Upper lobe of right lung (tissue), 1 donor: ENCODE measurements around the gene SLC39A11. TPM values are rescaled to one million over a fixed set of nuclear protein-coding genes. Genes with fewer than 3 reads are reported as not detected.

ENCODE experiments used
- ATAC-seq: fragments of 200-7000 bp; cut with Tn5 transposase; one replicate; pipeline ENCODE4 v1.9.1; 2020; ENCODE audit warnings: mild to moderate bottlenecking, moderate library complexity
- DNase-seq: peaks from one replicate; pipeline ENCODE4 v3.0.0-alpha.2; 2020
- H3K27ac ChIP-seq: fragments of 200-600 bp; one replicate; pipeline ENCODE4 v1.8.0; 2022
- H3K27me3 ChIP-seq: fragments of 200-600 bp; one replicate; pipeline ENCODE4 v1.8.0; 2022; ENCODE audit warnings: mild to moderate bottlenecking
- H3K36me3 ChIP-seq: fragments of 200-600 bp; one replicate; pipeline ENCODE4 v1.8.0; 2022
- H3K4me1 ChIP-seq: fragments of 200-600 bp; one replicate; pipeline ENCODE4 v1.8.0; 2022
- H3K4me3 ChIP-seq: fragments of 200-600 bp; one replicate; pipeline ENCODE4 v1.8.0; 2022; ENCODE audit warnings: mild to moderate bottlenecking
- H3K9me3 ChIP-seq: fragments of 200-600 bp; one replicate; pipeline ENCODE4 v1.8.0; 2022
- intact Hi-C: fragments of 100-400 bp; cut with DNase I; formaldehyde crosslinking; loops from one replicate; pipeline ENCODE4 v1.11.0; 2022
- total RNA-seq: library from RNA; stranded (reverse); fragmentation: NEBNext Ultra II Directional; extraction: Animal tissue kit (Norgen Biotek cat#: 25700); gene quantifications from one replicate; pipeline ENCODE4 v1.2.1, GENCODE V29; 2021
- TF ChIP-seq, protein P1 (sequence below): fragments of 200-600 bp; IDR thresholded peaks from one replicate; pipeline ENCODE4 v1.8.0; 2022; ENCODE audit warnings: antibody characterized with exemption
- donor health status: DM: no; HTN: yes; CAD: no; lungs with severe emphysema.

Gene SLC39A11
- total RNA-seq, 1 donor from 2014 or later: 33.7 TPM

DNA sequence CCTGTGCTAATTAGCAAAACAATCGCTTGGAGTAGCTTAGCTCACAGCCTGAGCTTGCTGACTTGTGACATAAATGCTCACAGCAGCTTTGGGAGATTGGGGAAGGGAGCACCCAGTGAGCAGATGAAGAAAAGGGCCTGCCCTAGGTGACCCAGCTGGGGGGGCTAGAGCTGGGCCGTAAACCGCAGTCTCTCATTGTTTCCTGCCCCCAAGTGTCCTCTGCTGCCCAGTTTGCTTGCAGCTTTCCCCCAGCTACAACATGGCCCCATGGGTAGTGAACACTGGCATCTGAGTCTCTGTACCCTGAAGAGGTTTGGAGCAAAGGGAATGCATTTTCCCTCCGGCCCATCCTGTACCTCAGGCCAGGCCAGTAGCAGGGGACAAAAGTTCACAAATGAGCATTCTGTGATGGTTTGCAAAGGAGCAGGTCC lies 349.4 kb downstream of the SLC39A11 start:
- no peak for DNase-seq
- Histone ChIP-seq H3K27me3 (no peaks in the 10 kb centered on the region), H3K4me3 (no peak overlapping the region), H3K27ac (no peak overlapping the region), H3K4me1 (no peaks in the 10 kb centered on the region), H3K36me3 (no peaks in the 10 kb centered on the region), H3K9me3 (no peaks in the 10 kb centered on the region)
- intact Hi-C loops: no loop called here
- TF ChIP-seq, protein P1, sequence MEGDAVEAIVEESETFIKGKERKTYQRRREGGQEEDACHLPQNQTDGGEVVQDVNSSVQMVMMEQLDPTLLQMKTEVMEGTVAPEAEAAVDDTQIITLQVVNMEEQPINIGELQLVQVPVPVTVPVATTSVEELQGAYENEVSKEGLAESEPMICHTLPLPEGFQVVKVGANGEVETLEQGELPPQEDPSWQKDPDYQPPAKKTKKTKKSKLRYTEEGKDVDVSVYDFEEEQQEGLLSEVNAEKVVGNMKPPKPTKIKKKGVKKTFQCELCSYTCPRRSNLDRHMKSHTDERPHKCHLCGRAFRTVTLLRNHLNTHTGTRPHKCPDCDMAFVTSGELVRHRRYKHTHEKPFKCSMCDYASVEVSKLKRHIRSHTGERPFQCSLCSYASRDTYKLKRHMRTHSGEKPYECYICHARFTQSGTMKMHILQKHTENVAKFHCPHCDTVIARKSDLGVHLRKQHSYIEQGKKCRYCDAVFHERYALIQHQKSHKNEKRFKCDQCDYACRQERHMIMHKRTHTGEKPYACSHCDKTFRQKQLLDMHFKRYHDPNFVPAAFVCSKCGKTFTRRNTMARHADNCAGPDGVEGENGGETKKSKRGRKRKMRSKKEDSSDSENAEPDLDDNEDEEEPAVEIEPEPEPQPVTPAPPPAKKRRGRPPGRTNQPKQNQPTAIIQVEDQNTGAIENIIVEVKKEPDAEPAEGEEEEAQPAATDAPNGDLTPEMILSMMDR: no peak
- no peak for ATAC-seq

DNA sequence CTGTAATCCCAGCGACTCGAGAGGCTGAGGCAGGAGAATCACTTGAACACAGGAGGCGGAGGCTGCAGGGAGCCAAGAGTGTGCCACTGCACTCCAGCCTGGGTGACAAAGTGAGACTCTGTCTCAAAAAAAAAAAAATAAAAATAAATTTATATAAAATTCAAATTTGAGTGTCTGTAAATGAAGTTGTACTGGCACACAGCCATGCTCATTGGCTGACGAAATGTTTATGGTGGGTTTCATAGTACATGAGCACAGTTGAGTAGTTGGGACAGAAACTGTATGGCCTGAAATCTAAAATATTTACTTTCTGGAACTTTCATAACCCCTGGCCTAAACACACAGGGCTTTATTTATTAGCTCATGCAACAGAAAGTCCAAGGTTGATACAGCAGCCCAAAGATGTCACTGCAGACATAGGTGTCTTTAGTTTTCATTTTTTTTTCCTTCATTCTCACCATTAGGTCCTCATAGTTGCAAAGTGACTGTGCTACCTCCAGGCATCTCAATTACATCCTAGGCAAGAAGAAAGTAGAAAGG lies 355.3 kb downstream of the SLC39A11 start:
- no peaks in the 10 kb centered on the region for H3K27me3 ChIP-seq
- no peak overlapping the region for H3K27ac ChIP-seq
- intact Hi-C loops: no loop called here
- ATAC-seq: no peak
- no peaks in the 10 kb centered on the region for H3K4me1 ChIP-seq
- no peak for DNase-seq
- H3K36me3 ChIP-seq: no peaks in the 10 kb centered on the region
- TF ChIP-seq, protein P1: no peak
- H3K9me3 ChIP-seq: no peaks in the 10 kb centered on the region
- H3K4me3 ChIP-seq: no peak overlapping the region

DNA sequence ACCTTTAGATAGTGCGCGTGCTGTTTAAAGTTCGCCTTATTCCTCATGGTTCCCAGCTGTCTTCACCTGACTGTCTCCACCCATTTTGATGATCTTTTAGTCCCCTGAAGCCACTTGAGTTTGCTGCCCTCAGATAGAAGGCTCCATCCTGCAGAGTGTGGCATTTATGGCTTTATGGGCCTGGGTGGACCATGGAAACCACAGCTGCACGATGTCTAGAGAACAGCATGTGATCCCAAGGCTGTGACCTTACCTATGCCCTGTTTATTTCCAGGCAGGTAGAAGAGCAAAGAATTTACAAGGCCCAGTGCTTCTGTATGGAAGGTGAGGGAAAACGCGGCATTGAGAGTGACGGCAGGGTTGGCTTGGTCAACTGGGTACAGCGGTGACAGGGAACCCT lies 356.9 kb downstream of the SLC39A11 start:
- ATAC-seq (no peak), DNase-seq (no peak)
- H3K27me3 ChIP-seq: no peaks in the 10 kb centered on the region
- H3K27ac ChIP-seq: no peak overlapping the region
- intact Hi-C loops: no loop called here
- no peaks in the 10 kb centered on the region for H3K4me1 ChIP-seq
- H3K4me3 ChIP-seq: no peak overlapping the region
- H3K9me3 ChIP-seq: no peaks in the 10 kb centered on the region
- no peaks in the 10 kb centered on the region for H3K36me3 ChIP-seq
- TF ChIP-seq, protein P1: no peak

DNA sequence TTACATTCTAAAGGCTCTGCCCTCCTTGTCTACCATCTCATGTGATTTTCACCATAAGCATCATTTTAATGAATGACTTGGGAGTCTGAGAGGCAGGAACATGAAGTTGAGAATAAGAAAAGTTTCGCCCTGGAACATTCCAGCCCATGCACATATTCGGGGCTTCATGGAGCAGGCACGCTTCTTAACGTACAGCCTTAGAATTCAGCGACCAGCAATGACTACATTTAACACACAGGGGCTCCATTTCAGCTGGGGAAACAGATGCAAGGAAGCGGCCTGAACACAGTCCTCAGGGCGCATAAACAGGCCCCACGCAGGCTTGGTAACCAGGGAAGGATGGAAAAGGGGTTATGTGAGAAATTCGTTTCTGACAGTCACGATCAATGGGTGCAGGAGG lies 357.4 kb downstream of the SLC39A11 start:
- H3K4me1 ChIP-seq: no peaks in the 10 kb centered on the region
- DNase-seq (no peak), ATAC-seq (no peak)
- no peaks in the 10 kb centered on the region for H3K36me3 ChIP-seq
- no peak overlapping the region for H3K27ac ChIP-seq
- intact Hi-C loops: no loop called here
- TF ChIP-seq, protein P1: no peak
- no peak overlapping the region for H3K4me3 ChIP-seq
- no peaks in the 10 kb centered on the region for H3K27me3 ChIP-seq
- no peaks in the 10 kb centered on the region for H3K9me3 ChIP-seq

DNA sequence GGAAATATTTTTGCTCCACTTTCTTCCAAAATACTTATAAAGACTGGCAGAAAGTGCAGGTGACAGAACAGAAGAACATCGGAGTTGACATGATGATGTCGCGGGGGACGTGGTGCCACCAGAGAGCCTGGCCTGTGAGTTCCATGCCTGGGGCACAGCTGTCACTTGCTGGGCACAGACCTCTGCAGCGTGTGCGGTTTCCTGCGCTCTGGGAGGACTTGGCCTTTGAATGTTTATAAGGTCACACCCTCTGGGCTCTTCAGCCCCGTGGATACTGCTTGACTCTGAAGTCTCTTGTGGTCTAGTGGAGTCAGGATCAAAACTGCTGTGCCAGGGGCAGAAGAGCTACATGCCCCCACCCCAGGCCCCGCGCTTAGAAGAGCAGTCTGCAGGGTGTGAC lies 357.9 kb downstream of the SLC39A11 start:
- ATAC-seq (no peak), DNase-seq (no peak)
- Histone ChIP-seq H3K27ac (no peak overlapping the region), H3K36me3 (no peaks in the 10 kb centered on the region), H3K27me3 (no peaks in the 10 kb centered on the region), H3K9me3 (no peaks in the 10 kb centered on the region), H3K4me1 (no peaks in the 10 kb centered on the region), H3K4me3 (no peak overlapping the region)
- intact Hi-C loops: no loop called here
- TF ChIP-seq, protein P1: no peak
